NCI-H1105 treated with DMSO at 0.1 percent for 48 hours (cell line): Measurements from ENCODE around the gene CDH23.
"Not testable (repeated sequence)": the region's sequence is repeated elsewhere in the genome, so short reads cannot be mapped to it uniquely, and the experiment has no call there.

ENCODE experiments used
- DNase-seq: peaks from one replicate; lab custom pipeline; 2025; lab: John Stamatoyannopoulos, UW

CDH23 gene

DNA sequence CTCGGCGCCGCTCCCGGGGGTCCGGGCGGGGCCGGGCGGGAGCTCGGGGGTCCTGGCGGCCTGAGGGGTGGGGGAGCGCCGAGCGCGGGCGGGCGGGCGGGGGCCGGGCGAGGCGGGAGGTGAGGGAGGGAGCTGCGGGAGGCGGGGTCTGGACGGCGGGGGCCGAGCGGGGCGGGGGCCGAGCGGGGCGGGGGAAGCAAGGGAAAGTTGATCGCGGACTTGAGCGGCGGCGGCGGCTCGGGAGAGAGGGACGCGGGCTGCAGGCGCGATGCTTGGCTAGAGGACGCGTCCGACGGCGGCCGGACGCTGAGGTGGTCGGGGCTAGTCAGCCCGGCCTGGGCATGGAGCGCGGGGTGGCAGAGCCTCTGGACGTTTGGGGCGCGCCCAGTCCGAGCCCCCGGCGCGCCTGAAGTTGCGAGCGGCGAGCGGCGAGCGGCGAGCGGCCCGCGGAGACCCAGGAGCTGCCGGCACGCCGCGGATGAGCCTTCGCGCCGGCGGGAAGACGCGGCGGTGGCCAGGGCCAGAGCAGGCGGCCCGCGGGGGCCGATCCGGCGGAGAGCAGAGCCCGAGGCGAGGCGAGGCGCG, at the start of gene CDH23:
TSS of gene CDH23 (plus strand) at position 210 of the 585 bp plus-strand sequence. CDS start 42,912 bp downstream, outside the sequence.
- DNase-seq, result peak; percentile 45

DNA sequence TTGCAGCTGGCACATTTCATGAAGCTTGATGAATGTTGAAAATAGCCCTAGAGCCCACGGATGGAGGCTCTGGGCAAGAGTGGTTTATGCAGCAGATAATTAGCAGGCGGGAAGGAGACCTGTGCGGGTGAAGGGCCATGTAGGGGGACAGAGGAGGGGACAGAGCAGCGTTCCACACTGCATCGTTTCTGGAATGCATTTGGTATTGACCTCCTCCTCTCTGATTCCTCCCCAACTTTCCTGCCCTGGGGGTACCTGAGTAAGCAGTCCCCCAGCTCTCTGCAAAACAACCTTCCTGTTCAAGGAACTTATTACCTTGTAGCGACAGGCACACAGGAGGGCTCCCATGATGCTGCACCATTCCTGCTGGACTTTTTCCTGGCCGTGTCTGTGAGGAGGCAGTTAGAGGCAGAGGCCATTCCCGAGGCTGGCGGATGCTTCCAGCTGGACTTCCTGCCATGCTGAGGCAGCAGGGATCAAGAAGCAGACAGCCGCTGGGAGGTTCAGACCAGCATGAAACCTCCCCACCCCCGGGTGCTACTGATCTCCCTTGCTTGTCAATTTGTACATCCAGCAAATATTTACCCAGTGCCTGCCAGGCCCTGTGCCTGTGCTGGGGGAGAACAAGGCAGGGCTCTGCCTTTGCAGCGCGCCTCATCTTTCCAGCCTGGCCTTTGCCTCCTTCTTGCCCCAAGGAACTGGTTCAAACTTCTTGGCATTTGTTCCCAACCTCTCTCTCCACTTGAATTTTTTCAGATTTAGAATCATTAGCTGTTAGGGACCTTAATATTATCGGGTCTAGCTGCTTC, 48.9 kb upstream of the CDH23 start:
- DNase-seq, result no peak

DNA sequence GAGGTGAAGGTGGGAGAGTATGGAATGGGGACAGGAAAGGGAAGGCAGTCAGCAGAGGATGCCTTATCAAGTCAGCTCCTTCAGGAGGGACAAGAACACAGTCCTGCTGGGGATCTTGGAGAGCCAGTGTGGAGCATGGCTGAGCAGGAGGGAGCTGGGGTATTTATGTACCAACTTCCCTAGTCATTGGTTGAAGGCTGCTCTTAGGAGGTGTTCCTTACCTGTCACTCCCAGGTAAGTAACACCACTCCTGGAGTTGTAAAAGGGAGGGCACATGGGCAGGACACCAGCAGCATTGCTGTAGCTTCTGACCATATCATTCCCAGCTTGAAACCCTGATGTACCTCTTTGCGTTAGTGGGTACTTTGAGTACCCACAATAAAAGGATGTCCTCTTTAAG, 47.9 kb upstream of the CDH23 start:
- DNase-seq, result no peak

- DNase-seq, result no peak
These were observed 47.3 kb upstream of the CDH23 start for GRCh38 chr10:71349406-71349805.

GRCh38 chr10:71351087-71351486, 45.6 kb upstream of the CDH23 start:
- DNase-seq, result no peak

- DNase-seq, result no peak
These were observed 44.9 kb upstream of the CDH23 start for GRCh38 chr10:71351628-71352319.

DNA sequence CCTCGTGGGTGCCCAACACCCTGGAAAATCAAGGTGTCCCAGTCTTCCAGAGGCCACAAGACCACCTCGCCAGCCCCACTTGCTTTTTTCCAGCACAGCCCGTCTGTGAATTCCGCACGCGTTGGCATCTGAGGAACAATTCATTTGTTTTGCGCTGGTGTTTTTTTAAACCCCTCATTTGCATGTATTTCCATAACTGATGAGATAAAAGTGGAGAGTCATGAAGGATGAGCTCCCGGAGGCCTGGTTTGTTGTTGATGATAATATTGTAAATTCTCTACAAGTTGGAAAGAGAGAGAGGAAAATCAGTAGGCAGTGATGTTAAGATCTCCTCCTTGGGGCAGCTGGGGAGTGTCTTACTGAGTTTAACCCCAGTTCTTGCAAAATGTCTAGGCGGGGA, 43.1 kb upstream of the CDH23 start:
- DNase-seq, result no peak

- no peak for DNase-seq
These were observed 41.9 kb upstream of the CDH23 start for GRCh38 chr10:71354776-71355175.

- no peak for DNase-seq
These were observed 40.8 kb upstream of the CDH23 start for GRCh38 chr10:71355886-71356285.

DNA sequence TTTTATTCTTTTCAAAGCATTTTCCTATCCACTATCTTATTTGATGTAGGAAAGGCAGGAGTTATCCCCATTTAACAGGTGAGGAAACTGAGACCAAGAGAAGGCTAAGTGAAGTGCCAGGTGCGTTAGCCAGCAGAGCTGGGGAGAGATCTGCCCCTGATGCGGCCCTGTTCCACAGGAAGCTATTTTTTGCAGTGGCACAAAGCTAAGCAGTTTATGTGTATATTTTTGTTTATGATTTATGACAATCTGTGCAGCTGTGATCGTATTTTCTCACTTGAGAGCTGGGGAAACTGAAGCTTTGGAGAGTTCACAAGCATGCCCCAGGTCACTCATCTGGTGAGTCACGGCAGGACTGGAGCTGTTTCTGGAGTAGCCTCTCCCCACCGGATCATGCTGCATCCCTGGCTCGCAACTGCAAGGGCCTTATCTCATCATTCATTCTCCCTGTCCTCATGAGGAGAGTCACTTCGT, 38.9 kb upstream of the CDH23 start:
- DNase-seq, result no peak

GRCh38 chr10:71358277-71358676, 38.4 kb upstream of the CDH23 start:
- no peak for DNase-seq

DNA sequence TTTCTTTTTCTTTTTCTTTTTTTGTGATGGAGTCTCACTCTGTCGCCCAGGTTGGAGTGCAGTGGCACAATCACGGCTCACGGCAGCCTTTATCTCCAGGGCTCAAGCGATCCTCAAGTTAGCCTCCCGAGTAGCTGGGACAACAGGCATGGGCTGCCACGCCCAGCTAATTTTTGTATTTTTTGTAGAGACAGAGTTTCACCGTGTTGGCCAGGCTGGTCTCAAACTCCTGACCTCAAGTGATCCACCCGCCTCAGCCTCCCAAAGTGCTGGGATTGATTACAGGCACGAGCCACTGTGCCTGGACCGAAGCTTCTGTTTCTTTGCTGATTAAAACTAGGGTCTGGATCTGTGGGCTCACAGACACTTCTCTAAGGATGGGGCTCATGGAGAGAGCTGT, 37.8 kb upstream of the CDH23 start:
- DNase-seq, result not testable (repeated sequence)

DNA sequence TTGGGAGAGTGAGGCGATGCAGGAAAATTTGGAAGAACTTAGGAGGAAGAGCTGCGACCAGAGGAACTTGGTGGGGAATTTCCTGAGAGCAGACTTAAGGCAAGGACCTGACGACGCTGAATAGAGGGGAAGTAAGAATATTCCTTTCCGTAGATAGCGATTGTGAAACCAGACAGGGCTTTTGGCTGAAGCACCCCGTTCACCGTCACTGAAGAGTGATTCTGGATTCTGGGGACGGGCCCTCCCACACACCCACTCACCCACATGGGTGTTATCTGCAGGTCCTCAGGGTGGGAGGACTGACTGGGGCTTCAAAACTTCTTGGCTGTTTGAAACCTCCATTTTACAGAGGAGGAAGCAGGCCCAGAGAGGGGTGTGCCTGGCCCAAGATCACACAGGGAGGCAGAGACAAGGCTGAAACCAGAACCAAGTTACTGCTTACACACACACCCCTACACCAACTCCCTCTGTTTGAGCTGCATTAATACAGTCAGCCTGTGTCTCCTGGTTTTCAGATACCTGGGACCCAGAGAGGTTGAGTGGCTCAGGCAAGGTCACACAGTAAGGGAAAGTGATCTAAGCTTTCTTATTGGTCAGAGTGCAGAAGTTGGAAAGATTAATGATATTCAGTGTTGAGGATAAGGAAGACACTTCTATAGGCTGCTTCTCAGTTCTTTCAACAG, 37.2 kb upstream of the CDH23 start:
- DNase-seq, result no peak

DNA sequence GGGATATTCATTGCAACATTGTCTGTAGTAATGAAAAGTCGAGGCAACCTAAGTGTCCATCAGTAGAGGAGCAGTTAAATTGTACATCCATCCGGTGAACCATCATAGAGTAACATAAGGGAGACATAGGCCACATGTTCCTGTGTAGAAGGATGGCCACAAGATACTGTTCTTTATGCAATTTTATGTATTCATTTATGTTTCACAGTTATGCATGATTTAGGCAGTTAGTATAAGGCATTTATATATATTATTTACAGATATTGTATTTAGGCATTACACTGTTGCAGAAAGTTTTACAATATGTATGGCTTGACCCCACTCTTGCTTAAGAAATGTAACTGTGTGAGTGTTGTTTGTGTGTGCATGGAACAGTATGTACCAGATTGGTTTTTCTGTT, 36.0 kb upstream of the CDH23 start:
- no peak for DNase-seq

DNA sequence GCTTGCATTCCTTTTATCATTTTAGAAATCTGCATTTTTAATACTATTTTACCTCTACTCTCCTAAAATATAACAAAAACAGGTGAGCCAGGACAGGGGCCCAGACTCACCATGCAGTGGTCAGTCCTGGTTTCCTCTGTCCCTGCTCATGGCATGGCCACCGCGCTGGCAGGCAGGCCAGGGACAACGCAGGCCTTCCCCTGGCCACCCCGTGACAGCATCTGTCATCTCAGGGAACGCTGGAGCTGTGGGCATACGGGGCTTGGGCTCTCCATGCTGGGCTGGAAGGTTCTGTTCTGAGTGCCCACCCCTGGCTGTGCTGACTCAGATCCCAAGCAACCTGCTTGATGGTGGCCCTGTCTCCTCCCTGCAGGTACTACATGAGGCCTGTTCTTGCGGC, 35.1 kb upstream of the CDH23 start:
- DNase-seq, result no peak

- DNase-seq, result no peak
These were observed 34.6 kb upstream of the CDH23 start for GRCh38 chr10:71362141-71362540.

DNA sequence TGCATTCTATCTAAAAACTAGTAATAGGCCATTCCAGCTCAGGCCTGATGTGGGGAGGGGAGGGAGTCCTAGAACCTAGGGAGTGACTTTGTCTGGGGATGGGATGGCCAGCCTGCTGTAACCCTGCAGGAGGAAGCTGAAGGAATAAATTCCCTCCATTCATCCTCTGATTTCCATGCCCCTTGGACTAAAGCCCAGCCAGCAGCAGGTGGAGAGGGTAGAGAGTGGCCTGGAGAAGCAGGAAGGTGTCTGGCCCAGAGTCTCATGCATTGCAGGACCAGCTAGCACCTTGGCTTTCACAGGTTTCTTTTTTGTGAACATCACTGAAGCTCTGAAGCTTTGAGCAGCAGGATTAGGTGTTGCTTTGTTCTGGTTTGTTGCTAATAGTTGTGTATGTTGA, 32.8 kb upstream of the CDH23 start:
- DNase-seq, result no peak

GRCh38 chr10:71365366-71365765, 31.4 kb upstream of the CDH23 start:
- DNase-seq, result no peak

DNA sequence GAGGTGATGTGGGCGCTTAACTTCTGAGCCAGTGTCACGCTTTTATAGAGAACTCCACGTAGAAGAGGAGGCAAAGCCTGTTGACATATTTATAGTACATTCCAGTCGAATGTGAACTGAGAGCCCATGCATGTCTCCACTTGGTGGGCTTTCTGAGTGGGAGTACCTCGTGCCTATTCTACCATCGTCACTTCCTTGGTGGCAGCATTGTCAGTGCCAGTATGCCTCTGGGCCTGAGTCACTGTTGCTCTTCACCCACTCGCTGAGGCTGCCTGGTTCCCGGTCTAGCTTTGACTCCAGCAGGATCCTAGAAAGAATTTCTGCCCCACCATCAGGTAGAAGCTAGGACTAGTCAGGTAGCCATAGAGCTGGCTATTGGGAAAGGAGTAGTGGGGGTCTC, 30.0 kb upstream of the CDH23 start:
- DNase-seq, result no peak

GRCh38 chr10:71367271-71367670, 29.4 kb upstream of the CDH23 start:
- no peak for DNase-seq

DNA sequence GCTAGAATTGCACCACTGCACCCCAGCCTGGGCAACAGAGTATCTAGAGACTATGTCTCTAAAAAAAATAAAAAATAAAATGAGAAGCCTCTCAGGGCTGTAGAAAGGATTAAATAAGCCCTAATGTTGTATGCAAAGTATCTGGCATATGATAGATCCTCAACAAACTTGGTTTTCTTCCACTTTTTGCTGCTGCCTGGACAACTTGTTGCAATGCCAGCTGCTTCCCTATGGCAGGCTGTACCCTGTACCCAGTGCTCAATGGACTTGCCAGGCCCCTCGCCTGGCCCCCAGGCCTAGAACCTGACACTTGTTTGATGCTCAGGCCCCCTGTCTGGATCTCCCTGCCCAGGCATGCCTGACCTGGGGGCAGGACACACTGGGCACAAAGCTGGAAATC, 28.5 kb upstream of the CDH23 start:
- no peak for DNase-seq

GRCh38 chr10:71368643-71369042, 28.1 kb upstream of the CDH23 start:
- DNase-seq, result no peak

DNA sequence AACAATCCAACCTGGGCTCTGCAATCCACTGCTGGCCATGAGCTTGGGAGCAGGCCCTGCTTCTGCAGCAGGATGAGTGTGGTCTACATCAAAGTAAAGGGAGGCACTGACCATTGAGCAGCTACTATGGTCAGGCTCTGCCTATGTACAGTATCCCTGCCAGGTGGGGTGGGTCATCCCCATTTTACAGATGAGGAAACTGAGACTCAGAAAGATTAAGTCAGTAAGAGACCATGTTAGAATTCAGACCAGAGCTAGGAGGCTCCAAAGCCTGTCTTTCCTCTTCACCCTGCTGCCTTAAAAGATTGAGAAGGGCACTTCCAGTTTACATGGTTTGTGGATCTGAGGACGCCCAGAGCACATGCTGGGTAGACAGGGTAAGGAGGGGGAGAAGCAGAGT, 27.1 kb upstream of the CDH23 start:
- no peak for DNase-seq
